HEK293T (cell line): ENCODE measurements around the gene FNDC3A.
"Not testable (repeated sequence)": the region's sequence is repeated elsewhere in the genome, so short reads cannot be mapped to it uniquely, and the experiment has no call there.

Experiments
- CTCF ChIA-PET: fragments of 350-600 bp; formaldehyde crosslinking; extraction: SDS; loops from one replicate; lab custom pipeline; 2021; ENCODE audit warnings: antibody characterized with exemption, inconsistent platforms; lab: Yijun Ruan, JAX
- POLR2A ChIA-PET: fragments of 350-600 bp; formaldehyde crosslinking; extraction: SDS; loops from one replicate; lab custom pipeline; 2020; ENCODE audit warnings: antibody characterized with exemption, inconsistent platforms; lab: Yijun Ruan, JAX
- DNase-seq: peaks from one replicate; pipeline ENCODE4 v3.0.0; 2012; ENCODE audit warnings: mixed read lengths; ENCODE audit errors: extremely low spot score
- ARNT ChIP-seq: fragments of 450-650 bp; IDR thresholded peaks from 2 replicates; pipeline ENCODE4 v1.6.1; 2017; ENCODE audit warnings: mild to moderate bottlenecking
- BHLHE40 ChIP-seq: fragments of 450-650 bp; IDR thresholded peaks from 2 replicates; pipeline ENCODE4 v1.6.1; 2016; ENCODE audit warnings: mild to moderate bottlenecking, moderate library complexity, borderline replicate concordance
- CTBP1 ChIP-seq: fragments of 450-650 bp; IDR thresholded peaks from 2 replicates; pipeline ENCODE4 v1.6.1; 2016; ENCODE audit warnings: borderline replicate concordance
- ELF4 ChIP-seq: fragments of 450-650 bp; IDR thresholded peaks from 2 replicates; pipeline ENCODE4 v1.6.1; 2017; ENCODE audit warnings: antibody characterized with exemption
- FOXA1 ChIP-seq: fragments of 450-650 bp; IDR thresholded peaks from 2 replicates; pipeline ENCODE4 v1.6.1; 2016; ENCODE audit warnings: mild to moderate bottlenecking
- FOXK2 ChIP-seq: fragments of 450-650 bp; IDR thresholded peaks from 2 replicates; pipeline ENCODE4 v1.6.1; 2016; ENCODE audit warnings: mild to moderate bottlenecking
- FOXM1 ChIP-seq: fragments of 450-650 bp; IDR thresholded peaks from 2 replicates; pipeline ENCODE4 v1.6.1; 2017; ENCODE audit warnings: mild to moderate bottlenecking, borderline replicate concordance
- HDGF ChIP-seq: fragments of 450-650 bp; IDR thresholded peaks from 2 replicates; pipeline ENCODE4 v1.6.1; 2017; ENCODE audit warnings: antibody characterized with exemption, borderline replicate concordance
- L3MBTL2 ChIP-seq: fragments of 450-650 bp; conservative IDR thresholded peaks from 2 replicates; pipeline ENCODE4 v1.6.1; 2016; ENCODE audit warnings: mild to moderate bottlenecking
- LEF1 ChIP-seq: fragments of 450-650 bp; IDR thresholded peaks from 2 replicates; pipeline ENCODE4 v1.6.1; 2017; ENCODE audit warnings: mild to moderate bottlenecking, borderline replicate concordance
- NFRKB ChIP-seq: fragments of 450-650 bp; IDR thresholded peaks from 2 replicates; pipeline ENCODE4 v1.6.1; 2016; ENCODE audit warnings: mild to moderate bottlenecking, moderate library complexity
- PKNOX1 ChIP-seq: fragments of 450-650 bp; IDR thresholded peaks from 2 replicates; pipeline ENCODE4 v1.6.1; 2016
- SP1 ChIP-seq: fragments of 450-650 bp; IDR thresholded peaks from 2 replicates; pipeline ENCODE4 v1.6.1; 2017
- SUZ12 ChIP-seq: fragments of 450-650 bp; IDR thresholded peaks from 2 replicates; pipeline ENCODE4 v1.6.1; 2016; ENCODE audit warnings: mild to moderate bottlenecking
- TARDBP ChIP-seq: fragments of 450-650 bp; IDR thresholded peaks from 2 replicates; pipeline ENCODE4 v1.6.1; 2016
- ZNF384 ChIP-seq: fragments of 450-650 bp; IDR thresholded peaks from 2 replicates; pipeline ENCODE4 v1.6.1; 2016

FNDC3A gene

GRCh38 chr13:49066856-49067255 is 91.1 kb downstream of the FNDC3A start:
- ChIA-PET CTCF (no interaction called here), POLR2A (no interaction called here)
- TF ChIP-seq FOXA1, result no peak
- no peak for TF ChIP-seq SUZ12
- no peak for TF ChIP-seq TARDBP
- TF ChIP-seq L3MBTL2, result no peak
- no peak for TF ChIP-seq CTBP1
- no peak for TF ChIP-seq FOXK2
- TF ChIP-seq FOXM1, result no peak
- no peak for TF ChIP-seq BHLHE40
- no peak for TF ChIP-seq HDGF
- TF ChIP-seq ARNT, result no peak
- TF ChIP-seq LEF1, result no peak
- no peak for TF ChIP-seq NFRKB
- TF ChIP-seq ELF4, result no peak
- no peak for TF ChIP-seq ZNF384
- no peak for TF ChIP-seq SP1
- no peak for TF ChIP-seq PKNOX1
- no peak for DNase-seq

GRCh38 chr13:49068498-49068897 is 92.8 kb downstream of the FNDC3A start:
- CTCF ChIA-PET, DNase-seq, POLR2A ChIA-PET: not testable (repeated sequence)

- DNase-seq, POLR2A ChIA-PET, CTCF ChIA-PET: not testable (repeated sequence)
Observed at GRCh38 chr13:49070021-49070420, 94.3 kb downstream of the FNDC3A start.

- ChIA-PET POLR2A (no interaction called here), CTCF (no interaction called here)
- no peak for DNase-seq
- no peak for TF ChIP-seq FOXM1
- TF ChIP-seq ARNT, result no peak
- no peak for TF ChIP-seq L3MBTL2
Observed at GRCh38 chr13:49071341-49071937, 95.7 kb downstream of the FNDC3A start.

GRCh38 chr13:49082653-49083536 is 107.2 kb downstream of the FNDC3A start:
- DNase-seq, result no peak
- CTCF ChIA-PET, result no interaction called here
- POLR2A ChIA-PET, result no interaction called here
- TF ChIP-seq FOXM1, result no peak
- no peak for TF ChIP-seq FOXK2
- no peak for TF ChIP-seq CTBP1

- ChIA-PET POLR2A (no interaction called here), CTCF (interaction anchor here (0.5 kb wide), 1 partner anchor 174 kb away, joined by 3 read pairs; no protein-coding TSS in a partner anchor)
- no peak for TF ChIP-seq FOXM1
- TF ChIP-seq ZNF384, result no peak
- TF ChIP-seq BHLHE40, result no peak
- TF ChIP-seq SUZ12, result no peak
- no peak for TF ChIP-seq CTBP1
- DNase-seq, result no peak
Observed at GRCh38 chr13:49084961-49085360, 109.2 kb downstream of the FNDC3A start.

- CTCF ChIA-PET, result no interaction called here
Observed at GRCh38 chr13:49086722-49087121, 111.0 kb downstream of the FNDC3A start.

GRCh38 chr13:49093376-49093775 is 117.7 kb downstream of the FNDC3A start:
- ChIA-PET POLR2A (no interaction called here), CTCF (no interaction called here)
- no peak for DNase-seq
- TF ChIP-seq PKNOX1, result no peak
- no peak for TF ChIP-seq LEF1
- no peak for TF ChIP-seq ZNF384
- no peak for TF ChIP-seq TARDBP
- no peak for TF ChIP-seq ELF4
- TF ChIP-seq SP1, result no peak
- TF ChIP-seq FOXM1, result no peak
- no peak for TF ChIP-seq BHLHE40
- no peak for TF ChIP-seq L3MBTL2
- no peak for TF ChIP-seq NFRKB
- TF ChIP-seq ARNT, result no peak
- no peak for TF ChIP-seq FOXK2
- no peak for TF ChIP-seq SUZ12
- no peak for TF ChIP-seq CTBP1
- no peak for TF ChIP-seq HDGF
- no peak for TF ChIP-seq FOXA1

More at GRCh38 chr13:49086722-49087121, 111.0 kb downstream of the FNDC3A start:
- DNase-seq, result no peak
- TF ChIP-seq NFRKB, result no peak
- POLR2A ChIA-PET, result no interaction called here
